GM18508 (cell line): Measurements from ENCODE around the gene IFIT1B.
"Not testable (repeated sequence)": the region's sequence is repeated elsewhere in the genome, so short reads cannot be mapped to it uniquely, and the experiment has no call there.

Experiments used
- ATAC-seq: cut with Tn5 transposase; IDR thresholded peaks from one replicate; pipeline ENCODE4 v1.9.1; 2021; ENCODE audit warnings: moderate number of reproducible peaks; ENCODE audit not compliant: insufficient read depth, unreplicated experiment

The IFIT1B gene

GRCh38 chr10:89377705-89378637, at the start of gene IFIT1B:
IFIT1B (plus strand) TSS chr10:89378056; CDS start chr10:89378136, 80 bp downstream.
- ATAC-seq, result no peak

GRCh38 chr10:89329151-89329550, 48.7 kb upstream of the IFIT1B start:
- no peak for ATAC-seq

- not testable (repeated sequence) for ATAC-seq
Measured at GRCh38 chr10:89330014-89330413, 47.8 kb upstream of the IFIT1B start.

GRCh38 chr10:89330537-89331212, 47.2 kb upstream of the IFIT1B start:
- ATAC-seq, result no peak

- not testable (repeated sequence) for ATAC-seq
Measured at GRCh38 chr10:89331487-89332122, 46.3 kb upstream of the IFIT1B start.

- no peak for ATAC-seq
Measured at GRCh38 chr10:89332123-89332633, 45.7 kb upstream of the IFIT1B start.

- no peak for ATAC-seq
Measured at GRCh38 chr10:89335226-89335625, 42.6 kb upstream of the IFIT1B start.

- no peak for ATAC-seq
Measured at GRCh38 chr10:89336241-89336640, 41.6 kb upstream of the IFIT1B start.

- ATAC-seq, result no peak
Measured at GRCh38 chr10:89337484-89337883, 40.4 kb upstream of the IFIT1B start.

- ATAC-seq, result no peak
Measured at GRCh38 chr10:89338713-89339112, 39.1 kb upstream of the IFIT1B start.

GRCh38 chr10:89339875-89340274, 38.0 kb upstream of the IFIT1B start:
- ATAC-seq, result no peak

GRCh38 chr10:89341649-89342048, 36.2 kb upstream of the IFIT1B start:
- ATAC-seq, result no peak

GRCh38 chr10:89342206-89342958, 35.5 kb upstream of the IFIT1B start:
- no peak for ATAC-seq

GRCh38 chr10:89343089-89343767, 34.6 kb upstream of the IFIT1B start:
- no peak for ATAC-seq

- ATAC-seq, result no peak
Measured at GRCh38 chr10:89344156-89344555, 33.7 kb upstream of the IFIT1B start.

GRCh38 chr10:89345367-89346000, 32.4 kb upstream of the IFIT1B start:
- no peak for ATAC-seq

GRCh38 chr10:89346405-89347254, 31.2 kb upstream of the IFIT1B start:
- ATAC-seq, result no peak
